Uterus (tissue), 4 donors: ENCODE data around the gene LIMK1. TPM values are rescaled to one million over a fixed set of nuclear protein-coding genes. Genes with fewer than 3 reads are reported as not detected.
A peak's percentile ranks its signal among the peaks of the same experiment; 100 is the strongest.

ENCODE experiments used
- DNase-seq, 2 donors: peaks; one replicate each; pipeline ENCODE4 v3.0.0-alpha.2; 2019 to 2020
- H3K27ac ChIP-seq, 2 donors: fragments of 200-600 bp; sonication (generic); 1 replicate in 1 of 2; 2 replicates in 1 of 2; pipeline ENCODE4 v1.5.1; 2016 to 2018
- H3K27me3 ChIP-seq, 2 donors: fragments of 200-600 bp; sonication (generic); one replicate each; pipeline ENCODE4 v1.5.1; 2018 to 2019; ENCODE audit warnings: control low read depth in 1 of 2
- H3K36me3 ChIP-seq, 2 donors: fragments of 200-600 bp; sonication (generic); one replicate each; pipeline ENCODE4 v1.5.1; 2019; ENCODE audit warnings: control low read depth in 1 of 2
- H3K4me1 ChIP-seq, 2 donors: fragments of 200-600 bp; sonication (generic); one replicate each; pipeline ENCODE4 v1.5.1; 2018 to 2019; ENCODE audit warnings: control low read depth in 1 of 2
- H3K4me3 ChIP-seq, 2 donors: fragments of 200-600 bp; sonication (generic); 1 replicate in 1 of 2; 2 replicates in 1 of 2; pipeline ENCODE4 v1.5.1; 2018 to 2019; ENCODE audit warnings: mild to moderate bottlenecking in 1 of 2
- H3K9me3 ChIP-seq, 2 donors: fragments of 200-600 bp; sonication (generic); one replicate each; pipeline ENCODE4 v1.5.1; 2019; ENCODE audit warnings: control low read depth in 1 of 2
- POLR2A ChIP-seq, 2 donors: fragments of 450-650 bp; IDR thresholded peaks; one replicate each; pipeline ENCODE4 v1.6.1; 2016; ENCODE audit warnings: antibody characterized with exemption in 2 of 2, mild to moderate bottlenecking in 1 of 2, moderate library complexity in 1 of 2
- intact Hi-C: fragments of 100-400 bp; cut with DNase I; formaldehyde crosslinking; loops from one replicate; pipeline ENCODE4 v1.15.1; 2023; ENCODE audit warnings: low total_unique reads
- total RNA-seq, 4 donors: library from RNA; depleted of rRNA in 3 of 4; stranded (reverse); fragments of >200 nt in 3 of 4; gene quantifications; one replicate each; pipeline versions ENCODE4 v1.1.0 to v1.2.4, GENCODE V29; 2014 to 2023
- TF ChIP-seq, protein P1 (sequence below), 4 experiments: fragments of 200-600 bp in 2 of 4; fragments of 450-650 bp in 2 of 4; sonication (generic) in 2 of 4; IDR thresholded peaks; one replicate each; pipeline ENCODE4 v1.5.1; 2016 to 2019; ENCODE audit warnings: antibody characterized with exemption in 4 of 4, mild to moderate bottlenecking in 2 of 4, moderate library complexity in 1 of 4
- donor health status: DM: yes; HTN: yes; CAD: no.

LIMK1 gene
- total RNA-seq, 4 donors from 2014 or later: 1.8 to 22.4 (median 11.4) TPM

DNA sequence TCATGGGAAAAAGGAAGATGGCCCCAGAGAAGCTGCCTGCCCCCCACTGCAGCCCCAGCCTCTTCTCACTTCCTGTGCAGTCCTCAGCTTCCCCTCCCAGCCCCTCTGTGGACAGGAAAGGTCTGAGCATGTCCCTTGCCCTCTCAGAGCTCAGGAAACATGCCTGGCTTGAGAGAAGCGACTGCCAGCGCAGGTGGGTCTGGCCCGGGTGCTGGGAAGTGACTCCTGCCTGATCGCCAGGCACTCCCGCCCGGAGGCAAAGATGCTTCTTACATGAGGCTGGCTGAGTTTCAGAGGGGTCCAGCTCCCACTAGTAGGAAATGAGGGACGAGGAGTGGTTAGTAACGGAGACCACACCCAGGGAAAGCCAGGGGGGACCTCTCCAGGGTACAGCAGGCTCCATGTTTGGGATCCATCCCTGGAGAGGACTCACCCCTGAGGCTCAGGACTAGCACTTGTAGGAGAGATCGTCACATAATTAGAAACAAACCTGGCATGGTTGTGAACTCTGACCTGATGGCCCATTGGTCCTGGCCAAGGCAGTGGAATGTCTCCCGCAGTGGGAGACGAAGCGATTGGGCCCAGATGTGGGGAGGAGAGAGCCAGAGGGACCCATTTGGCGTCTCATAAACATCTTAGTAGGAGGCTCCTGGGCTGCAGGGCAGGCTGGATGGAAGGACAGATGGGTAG, 43.4 kb upstream of the LIMK1 start:
- intact Hi-C loops: no loop called here
- H3K36me3 ChIP-seq: no peaks in the 10 kb centered on the region

DNA sequence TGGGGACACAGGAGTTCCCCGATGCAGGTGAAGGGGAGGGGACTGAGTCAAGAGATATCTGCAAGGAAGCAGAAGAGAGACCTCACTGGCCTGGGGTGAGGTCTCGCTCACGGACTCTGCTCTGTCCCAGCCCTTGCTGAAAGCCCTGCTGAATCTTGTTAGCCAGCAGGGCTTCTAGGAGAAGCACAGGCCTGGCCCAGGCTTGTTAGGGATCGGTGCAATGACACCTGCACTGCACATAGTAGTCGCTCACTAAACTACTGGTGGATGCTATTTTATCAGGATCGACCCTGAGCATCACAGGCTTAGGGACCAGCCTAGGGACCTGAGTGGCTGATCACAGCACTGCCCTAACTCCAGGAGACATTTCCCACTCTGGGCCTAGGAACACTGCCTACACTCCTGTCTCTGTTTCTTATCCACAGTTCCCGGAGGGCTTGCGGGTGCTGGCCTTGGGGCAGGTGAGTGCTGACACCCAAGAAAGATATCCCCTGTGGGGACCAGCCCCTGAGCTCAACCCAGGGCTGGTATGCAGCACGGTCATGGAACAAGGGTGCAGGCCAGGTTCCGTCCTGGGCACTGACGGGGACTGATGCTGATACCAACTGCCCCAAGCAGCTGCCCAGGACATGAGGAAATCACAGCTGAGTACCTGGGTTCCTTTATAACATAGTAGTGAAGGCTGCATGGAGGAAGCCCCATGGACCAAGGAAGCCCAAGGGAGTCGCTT, 42.6 kb upstream of the LIMK1 start:
- no peak for DNase-seq
- H3K27ac ChIP-seq: peak overlapping the region in 1 of 2 donors; percentile 62
- TF ChIP-seq, protein P1, sequence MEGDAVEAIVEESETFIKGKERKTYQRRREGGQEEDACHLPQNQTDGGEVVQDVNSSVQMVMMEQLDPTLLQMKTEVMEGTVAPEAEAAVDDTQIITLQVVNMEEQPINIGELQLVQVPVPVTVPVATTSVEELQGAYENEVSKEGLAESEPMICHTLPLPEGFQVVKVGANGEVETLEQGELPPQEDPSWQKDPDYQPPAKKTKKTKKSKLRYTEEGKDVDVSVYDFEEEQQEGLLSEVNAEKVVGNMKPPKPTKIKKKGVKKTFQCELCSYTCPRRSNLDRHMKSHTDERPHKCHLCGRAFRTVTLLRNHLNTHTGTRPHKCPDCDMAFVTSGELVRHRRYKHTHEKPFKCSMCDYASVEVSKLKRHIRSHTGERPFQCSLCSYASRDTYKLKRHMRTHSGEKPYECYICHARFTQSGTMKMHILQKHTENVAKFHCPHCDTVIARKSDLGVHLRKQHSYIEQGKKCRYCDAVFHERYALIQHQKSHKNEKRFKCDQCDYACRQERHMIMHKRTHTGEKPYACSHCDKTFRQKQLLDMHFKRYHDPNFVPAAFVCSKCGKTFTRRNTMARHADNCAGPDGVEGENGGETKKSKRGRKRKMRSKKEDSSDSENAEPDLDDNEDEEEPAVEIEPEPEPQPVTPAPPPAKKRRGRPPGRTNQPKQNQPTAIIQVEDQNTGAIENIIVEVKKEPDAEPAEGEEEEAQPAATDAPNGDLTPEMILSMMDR (IDR thresholded peaks at IDR 0.05): no peak
- no peak for TF ChIP-seq POLR2A (IDR thresholded peaks at IDR 0.05)
- peaks cover 4 to 6% of the 10 kb centered on the region in 2 donors for H3K4me1 ChIP-seq
- H3K27me3 ChIP-seq: no peaks in the 10 kb centered on the region
- H3K9me3 ChIP-seq: no peaks in the 10 kb centered on the region
- no peaks in the 10 kb centered on the region for H3K36me3 ChIP-seq
- intact Hi-C loops: no loop called here
- H3K4me3 ChIP-seq: no peak overlapping the region

More for the DNA sequence above, 43.4 kb upstream of the LIMK1 start:
- peaks cover 4 to 6% of the 10 kb centered on the region in 2 donors for H3K4me1 ChIP-seq
- H3K4me3 ChIP-seq: no peak overlapping the region
- no peak for DNase-seq
- H3K27me3 ChIP-seq: no peaks in the 10 kb centered on the region
- no peaks in the 10 kb centered on the region for H3K9me3 ChIP-seq
- peak overlapping the region in 1 of 2 donors; percentile 62 for H3K27ac ChIP-seq
- TF ChIP-seq, protein P1 (IDR thresholded peaks at IDR 0.05): no peak
- TF ChIP-seq POLR2A (IDR thresholded peaks at IDR 0.05): no peak

DNA sequence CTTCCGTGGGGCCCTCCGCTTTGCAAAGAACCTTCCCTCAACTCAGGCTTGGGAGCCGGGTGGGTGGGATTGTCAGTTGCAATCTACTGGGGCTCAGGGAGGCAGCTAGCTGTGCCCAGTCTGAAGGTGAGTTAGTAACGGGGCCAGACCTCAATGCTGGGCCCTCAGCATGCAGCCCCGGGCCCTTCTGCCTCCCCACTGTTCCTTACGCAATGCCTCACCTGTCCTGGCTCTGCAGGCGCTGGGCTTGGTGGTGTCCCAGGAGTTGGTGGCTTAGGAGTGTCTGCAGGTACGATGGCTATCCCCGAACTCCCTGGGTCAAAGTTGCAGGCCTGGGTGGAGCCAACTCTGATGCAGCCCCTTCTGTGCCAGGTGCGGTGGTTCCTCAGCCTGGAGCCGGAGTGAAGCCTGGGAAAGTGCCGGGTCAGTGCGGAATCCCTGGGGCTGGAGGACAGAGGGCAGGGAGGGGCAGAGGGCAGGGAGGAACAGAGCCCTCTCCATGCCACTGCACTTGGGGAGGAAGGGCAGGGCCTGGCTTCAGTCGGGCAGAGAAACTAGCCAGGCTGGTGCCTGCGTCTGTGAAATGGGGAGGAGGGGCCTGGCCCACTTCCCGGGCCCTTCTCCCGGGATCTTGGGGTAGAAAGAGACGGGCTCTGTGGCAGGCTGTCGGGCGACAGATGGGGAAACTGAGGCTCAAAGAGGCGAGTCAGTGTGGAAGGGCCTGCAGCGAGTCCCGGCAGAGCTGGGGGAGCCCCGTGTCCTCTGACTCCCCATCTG, 40.7 kb upstream of the LIMK1 start:
- Histone ChIP-seq H3K27ac (peak overlapping the region; percentile 24 to 75), H3K4me1 (peaks cover 4 to 6% of the 10 kb centered on the region in 2 donors), H3K9me3 (no peaks in the 10 kb centered on the region), H3K27me3 (no peaks in the 10 kb centered on the region), H3K4me3 (no peak overlapping the region), H3K36me3 (no peaks in the 10 kb centered on the region)
- DNase-seq: peak in 1 of 2 donors; percentile 51
- TF ChIP-seq POLR2A (IDR thresholded peaks at IDR 0.05): no peak
- TF ChIP-seq, protein P1 (IDR thresholded peaks at IDR 0.05): no peak
- intact Hi-C loops: no loop called here

DNA sequence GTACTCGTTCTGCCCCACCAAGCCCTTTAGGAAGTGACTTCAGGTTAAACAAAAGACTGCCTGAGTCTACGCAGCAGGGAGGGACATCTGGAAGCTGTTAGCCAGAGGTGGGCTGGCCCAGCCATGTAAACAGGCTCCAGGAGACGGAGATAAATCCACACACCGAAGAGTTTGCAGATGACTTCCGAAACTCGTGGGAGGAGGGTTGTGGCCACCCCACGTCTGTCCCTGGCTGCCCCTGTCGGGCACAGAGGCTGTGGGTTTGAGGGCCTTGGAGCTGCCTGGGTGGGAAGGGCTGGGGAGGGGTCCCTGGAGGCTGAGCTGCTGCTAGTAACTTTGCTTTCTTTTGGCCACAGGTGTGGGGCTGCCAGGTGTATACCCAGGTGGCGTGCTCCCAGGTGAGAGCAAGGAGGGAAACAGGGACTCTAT, 40.1 kb upstream of the LIMK1 start:
- TF ChIP-seq, protein P1 (IDR thresholded peaks at IDR 0.05): no peak
- no peak for TF ChIP-seq POLR2A (IDR thresholded peaks at IDR 0.05)
- Histone ChIP-seq H3K4me1 (peaks cover 4 to 6% of the 10 kb centered on the region in 2 donors), H3K36me3 (no peaks in the 10 kb centered on the region), H3K4me3 (no peak overlapping the region), H3K27ac (peak overlapping the region; percentile 24 to 75), H3K27me3 (no peaks in the 10 kb centered on the region), H3K9me3 (no peaks in the 10 kb centered on the region)
- intact Hi-C loops: no loop called here
- DNase-seq: peak; percentile 57 to 60
